Femur (tissue), 1 donor: ENCODE measurements around the gene CCSER1.

Experiments used
- DNase-seq: peaks from one replicate; pipeline ENCODE4 v3.0.0-alpha.2; 2017

The CCSER1 gene

GRCh38 chr4:90127223-90127705 lies at the start of gene CCSER1:
TSS of gene CCSER1 (plus strand) at chr4:90127394.
- peak; percentile 64 for DNase-seq

GRCh38 chr4:90078440-90078839 lies 48.8 kb upstream of the CCSER1 start:
- no peak for DNase-seq

- no peak for DNase-seq
Measured at GRCh38 chr4:90080116-90080515, 47.1 kb upstream of the CCSER1 start.

- no peak for DNase-seq
Measured at GRCh38 chr4:90081432-90082144, 45.6 kb upstream of the CCSER1 start.

- DNase-seq, result no peak
Measured at GRCh38 chr4:90082449-90082848, 44.7 kb upstream of the CCSER1 start.

GRCh38 chr4:90084277-90084966 lies 42.8 kb upstream of the CCSER1 start:
- no peak for DNase-seq

GRCh38 chr4:90084967-90085295 lies 42.3 kb upstream of the CCSER1 start:
- DNase-seq, result no peak

- DNase-seq, result no peak
Measured at GRCh38 chr4:90093526-90093925, 33.7 kb upstream of the CCSER1 start.

- no peak for DNase-seq
Measured at GRCh38 chr4:90095000-90095399, 32.2 kb upstream of the CCSER1 start.

GRCh38 chr4:90099812-90100211 lies 27.4 kb upstream of the CCSER1 start:
- DNase-seq, result no peak

- DNase-seq, result no peak
Measured at GRCh38 chr4:90103991-90104390, 23.2 kb upstream of the CCSER1 start.

- DNase-seq, result no peak
Measured at GRCh38 chr4:90105274-90105673, 21.9 kb upstream of the CCSER1 start.

GRCh38 chr4:90112715-90113114 lies 14.5 kb upstream of the CCSER1 start:
- DNase-seq, result no peak

GRCh38 chr4:90113881-90114457 lies 13.2 kb upstream of the CCSER1 start:
- DNase-seq, result no peak

GRCh38 chr4:90118527-90119195 lies 8.5 kb upstream of the CCSER1 start:
- DNase-seq, result no peak

- DNase-seq, result no peak
Measured at GRCh38 chr4:90120037-90120436, 7.2 kb upstream of the CCSER1 start.

- DNase-seq, result no peak
Measured at GRCh38 chr4:90120815-90121214, 6.4 kb upstream of the CCSER1 start.

GRCh38 chr4:90121676-90122354 lies 5.4 kb upstream of the CCSER1 start:
- DNase-seq, result no peak

GRCh38 chr4:90122355-90122748 lies 4.8 kb upstream of the CCSER1 start:
- no peak for DNase-seq

GRCh38 chr4:90124276-90124675 lies 2.9 kb upstream of the CCSER1 start:
- DNase-seq, result no peak

GRCh38 chr4:90126805-90127204 lies 389 bp upstream of the CCSER1 start:
- DNase-seq, result no peak

GRCh38 chr4:90127706-90128345 lies 632 bp downstream of the CCSER1 start:
- DNase-seq, result no peak
